LNCAP (cell line): ENCODE measurements around the gene PDX1.

Experiments used
- TF ChIP-seq, protein P1 (sequence below): fragments of 450-650 bp; IDR thresholded peaks from 2 replicates; pipeline ENCODE4 v1.5.1; 2017; ENCODE audit warnings: mild to moderate bottlenecking

The PDX1 gene

GRCh38 chr13:27928805-27929753, 9.3 kb downstream of the PDX1 start:
- TF ChIP-seq, protein P1, sequence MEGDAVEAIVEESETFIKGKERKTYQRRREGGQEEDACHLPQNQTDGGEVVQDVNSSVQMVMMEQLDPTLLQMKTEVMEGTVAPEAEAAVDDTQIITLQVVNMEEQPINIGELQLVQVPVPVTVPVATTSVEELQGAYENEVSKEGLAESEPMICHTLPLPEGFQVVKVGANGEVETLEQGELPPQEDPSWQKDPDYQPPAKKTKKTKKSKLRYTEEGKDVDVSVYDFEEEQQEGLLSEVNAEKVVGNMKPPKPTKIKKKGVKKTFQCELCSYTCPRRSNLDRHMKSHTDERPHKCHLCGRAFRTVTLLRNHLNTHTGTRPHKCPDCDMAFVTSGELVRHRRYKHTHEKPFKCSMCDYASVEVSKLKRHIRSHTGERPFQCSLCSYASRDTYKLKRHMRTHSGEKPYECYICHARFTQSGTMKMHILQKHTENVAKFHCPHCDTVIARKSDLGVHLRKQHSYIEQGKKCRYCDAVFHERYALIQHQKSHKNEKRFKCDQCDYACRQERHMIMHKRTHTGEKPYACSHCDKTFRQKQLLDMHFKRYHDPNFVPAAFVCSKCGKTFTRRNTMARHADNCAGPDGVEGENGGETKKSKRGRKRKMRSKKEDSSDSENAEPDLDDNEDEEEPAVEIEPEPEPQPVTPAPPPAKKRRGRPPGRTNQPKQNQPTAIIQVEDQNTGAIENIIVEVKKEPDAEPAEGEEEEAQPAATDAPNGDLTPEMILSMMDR: no peak

DNA sequence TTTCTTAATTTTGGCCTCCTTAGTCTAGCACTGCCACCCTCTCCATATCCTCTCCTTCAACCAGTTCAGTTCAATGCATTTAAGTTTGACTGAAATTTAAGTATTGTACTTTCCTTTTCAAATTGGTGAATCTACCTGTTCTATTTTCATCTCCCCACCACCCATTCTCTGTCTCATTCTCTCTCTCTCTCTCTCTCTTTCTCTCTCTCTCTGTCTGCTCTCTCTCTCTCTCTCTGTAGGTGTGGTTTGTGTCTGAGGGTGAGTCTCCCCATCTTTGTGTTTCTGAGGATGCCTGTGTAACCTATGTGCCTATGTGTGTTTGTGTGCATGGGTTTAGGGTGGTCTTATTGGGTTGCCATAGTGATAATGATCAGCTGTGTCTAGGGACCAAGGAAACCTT, 10.1 kb downstream of the PDX1 start:
- TF ChIP-seq, protein P1: no peak

DNA sequence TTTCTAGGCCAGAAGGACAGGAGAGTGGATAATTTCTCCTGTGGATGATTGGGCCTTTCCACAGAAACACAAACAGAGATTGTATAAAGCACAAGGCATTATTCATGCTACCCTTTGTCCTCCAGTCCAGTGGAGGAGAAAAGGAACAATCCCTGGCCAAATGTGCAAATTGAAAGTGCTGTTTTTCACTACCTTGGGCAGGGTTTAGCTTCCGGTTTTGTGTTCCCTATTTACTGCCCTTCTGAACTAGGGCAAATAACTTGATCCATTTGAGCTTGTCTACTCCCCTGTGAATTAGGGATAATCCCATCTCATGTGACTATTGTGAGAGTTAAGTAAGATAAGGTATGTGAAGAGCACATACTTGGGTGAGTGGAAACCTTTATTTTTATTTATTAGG, 13.3 kb downstream of the PDX1 start:
- TF ChIP-seq, protein P1: no peak

- TF ChIP-seq, protein P1: no peak
These were observed 14.0 kb downstream of the PDX1 start for GRCh38 chr13:27933580-27934328.

- TF ChIP-seq, protein P1: no peak
These were observed 23.2 kb downstream of the PDX1 start for GRCh38 chr13:27942972-27943371.

DNA sequence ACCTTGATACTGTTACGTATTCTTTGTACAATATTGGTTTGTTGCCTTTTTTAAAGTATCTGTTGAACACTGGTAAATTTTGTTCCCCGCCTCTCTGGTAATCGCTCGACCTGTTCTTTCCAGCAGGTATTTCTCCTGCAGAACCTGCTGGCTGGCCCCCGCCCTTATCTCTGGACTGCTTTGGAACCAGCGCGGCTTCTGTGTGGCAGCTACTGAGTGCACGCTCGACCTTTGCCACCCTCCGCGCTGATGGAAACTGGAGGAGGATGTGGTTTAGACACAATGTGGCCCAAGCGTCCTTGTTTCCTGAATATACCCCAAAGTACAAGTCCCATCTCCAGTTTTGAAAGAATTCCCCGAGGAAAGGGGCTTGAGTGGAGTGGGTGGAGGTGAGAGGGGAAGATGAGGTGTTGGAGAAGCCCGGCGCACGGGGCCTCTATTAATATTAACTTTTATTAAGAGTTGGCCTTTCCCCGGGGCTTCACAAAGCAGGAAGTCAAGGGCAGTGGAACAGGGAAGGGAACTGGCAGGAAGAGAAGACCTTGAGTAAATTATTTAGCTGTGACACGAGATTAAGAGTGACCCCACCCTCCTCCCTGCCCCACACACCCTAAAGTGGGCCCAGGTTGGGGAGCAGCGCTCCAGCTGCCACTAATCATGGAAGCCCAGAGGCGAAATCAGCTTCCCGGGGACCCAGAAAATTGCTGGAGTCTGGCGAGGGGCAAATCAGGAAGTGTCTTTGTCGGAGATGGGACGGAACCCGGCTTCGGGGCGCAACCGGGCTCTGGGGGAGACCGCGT, 33.3 kb downstream of the PDX1 start:
- TF ChIP-seq, protein P1: no peak
